HCT116 (cell line): Measurements from ENCODE around the gene DDX3X.

Experiments used
- CBX3 ChIP-seq: IDR thresholded peaks from 2 replicates; pipeline ENCODE4 v1.6.1; 2012; ENCODE audit warnings: low read depth
- EZH2 ChIP-seq: fragments of 200-600 bp; sonication (generic); IDR thresholded peaks from 2 replicates; pipeline ENCODE4 v1.6.1; 2017; ENCODE audit warnings: antibody characterized with exemption, mixed run types
- EZH2phosphoT487 ChIP-seq: fragments of 200-600 bp; IDR thresholded peaks from 2 replicates; pipeline ENCODE4 v1.6.1; 2018; ENCODE audit warnings: antibody characterized with exemption, borderline replicate concordance
- POLR2A ChIP-seq: IDR thresholded peaks from 2 replicates; pipeline ENCODE4 v1.7.0; 2011; ENCODE audit warnings: borderline replicate concordance; ENCODE audit not compliant: insufficient read depth, insufficient read length; ENCODE audit errors: extremely low read depth
- RAD21 ChIP-seq: IDR thresholded peaks from 2 replicates; pipeline ENCODE4 v1.6.1; 2012; ENCODE audit warnings: low read depth, mild to moderate bottlenecking
- TCF7L2 ChIP-seq: IDR thresholded peaks from 2 replicates; pipeline ENCODE4 v1.7.0; 2011; ENCODE audit warnings: borderline replicate concordance, inconsistent platforms; ENCODE audit not compliant: insufficient read depth, insufficient read length; ENCODE audit errors: extremely low read depth
- YY1 ChIP-seq: IDR thresholded peaks from 2 replicates; pipeline ENCODE4 v1.6.1; 2011; ENCODE audit warnings: low read length, low read depth, moderate library complexity, mild to moderate bottlenecking; ENCODE audit not compliant: insufficient replicate concordance; ENCODE audit errors: extremely low read depth
- ZNF274 ChIP-seq: fragments of 200-500 bp; sonication (Bioruptor generic); IDR thresholded peaks from 2 replicates; pipeline ENCODE4 v1.6.1; 2014; ENCODE audit warnings: mild to moderate bottlenecking, low read depth, low read length, inconsistent platforms
- TF ChIP-seq, protein P1 (sequence below), 3 experiments: fragments of 200-600 bp in 1 of 3; sonication (generic) in 1 of 3; IDR thresholded peaks in 2 of 3; conservative IDR thresholded peaks in 1 of 3; 2 replicates each; pipeline ENCODE4 v1.5.1; 2012 to 2017; ENCODE audit warnings: low read depth in 2 of 3, low read length in 2 of 3, antibody characterized with exemption in 1 of 3, borderline replicate concordance in 1 of 3, control low read depth in 1 of 3, mild to moderate bottlenecking in 1 of 3, mixed read lengths in 1 of 3, mixed run types in 1 of 3, moderate library complexity in 1 of 3; ENCODE audit not compliant: insufficient read depth in 1 of 3
- TF ChIP-seq, protein P2 (sequence below): IDR thresholded peaks from 2 replicates; pipeline ENCODE4 v1.6.1; 2012
- TF ChIP-seq, protein P3 (sequence below): IDR thresholded peaks from 2 replicates; pipeline ENCODE4 v1.6.1; 2012

DNA sequence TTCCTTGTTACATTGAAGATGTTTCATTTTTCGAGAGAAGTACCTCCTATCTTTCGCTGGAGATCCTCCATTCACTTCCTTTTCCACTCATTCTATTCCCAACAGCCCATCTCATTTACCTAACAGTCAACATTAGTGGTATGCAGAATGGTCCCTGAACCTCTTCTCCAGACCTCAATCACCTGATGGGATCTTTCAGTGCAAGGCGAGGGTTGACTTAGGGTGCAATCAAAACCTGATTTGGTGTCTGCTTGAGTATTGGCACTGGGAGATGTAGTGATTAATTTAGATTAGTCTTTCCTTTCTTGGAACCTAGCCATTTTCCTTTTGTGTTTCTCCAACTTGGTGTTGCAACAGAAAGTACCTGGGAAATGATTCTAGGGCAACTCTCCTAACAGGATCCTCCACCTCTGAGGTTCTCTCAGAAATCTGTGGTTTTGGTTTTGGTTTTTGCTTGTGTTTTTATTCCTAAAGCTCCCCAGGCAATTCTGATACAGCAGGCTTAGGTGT is 18.4 kb downstream of the DDX3X start:
- TF ChIP-seq, protein P1, sequence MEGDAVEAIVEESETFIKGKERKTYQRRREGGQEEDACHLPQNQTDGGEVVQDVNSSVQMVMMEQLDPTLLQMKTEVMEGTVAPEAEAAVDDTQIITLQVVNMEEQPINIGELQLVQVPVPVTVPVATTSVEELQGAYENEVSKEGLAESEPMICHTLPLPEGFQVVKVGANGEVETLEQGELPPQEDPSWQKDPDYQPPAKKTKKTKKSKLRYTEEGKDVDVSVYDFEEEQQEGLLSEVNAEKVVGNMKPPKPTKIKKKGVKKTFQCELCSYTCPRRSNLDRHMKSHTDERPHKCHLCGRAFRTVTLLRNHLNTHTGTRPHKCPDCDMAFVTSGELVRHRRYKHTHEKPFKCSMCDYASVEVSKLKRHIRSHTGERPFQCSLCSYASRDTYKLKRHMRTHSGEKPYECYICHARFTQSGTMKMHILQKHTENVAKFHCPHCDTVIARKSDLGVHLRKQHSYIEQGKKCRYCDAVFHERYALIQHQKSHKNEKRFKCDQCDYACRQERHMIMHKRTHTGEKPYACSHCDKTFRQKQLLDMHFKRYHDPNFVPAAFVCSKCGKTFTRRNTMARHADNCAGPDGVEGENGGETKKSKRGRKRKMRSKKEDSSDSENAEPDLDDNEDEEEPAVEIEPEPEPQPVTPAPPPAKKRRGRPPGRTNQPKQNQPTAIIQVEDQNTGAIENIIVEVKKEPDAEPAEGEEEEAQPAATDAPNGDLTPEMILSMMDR (IDR thresholded peaks at IDR 0.05 in 2 of 3, conservative IDR thresholded peaks at IDR 0.05 in 1 of 3; ENCODE audit: borderline replicate concordance in 1 of 3, insufficient read depth in 1 of 3, low read depth in 2 of 3, low read length in 2 of 3) = no peak
- TF ChIP-seq CBX3 (no peak), YY1 (no peak), EZH2 (no peak), POLR2A (no peak), RAD21 (no peak), EZH2phosphoT487 (no peak), ZNF274 (no peak), TCF7L2 (no peak)
- TF ChIP-seq, protein P2, sequence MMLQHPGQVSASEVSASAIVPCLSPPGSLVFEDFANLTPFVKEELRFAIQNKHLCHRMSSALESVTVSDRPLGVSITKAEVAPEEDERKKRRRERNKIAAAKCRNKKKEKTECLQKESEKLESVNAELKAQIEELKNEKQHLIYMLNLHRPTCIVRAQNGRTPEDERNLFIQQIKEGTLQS = no peak
- TF ChIP-seq, protein P3, sequence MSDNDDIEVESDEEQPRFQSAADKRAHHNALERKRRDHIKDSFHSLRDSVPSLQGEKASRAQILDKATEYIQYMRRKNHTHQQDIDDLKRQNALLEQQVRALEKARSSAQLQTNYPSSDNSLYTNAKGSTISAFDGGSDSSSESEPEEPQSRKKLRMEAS = no peak
